ENCODE measurements around the gene FAT2. TPM values are rescaled to one million over a fixed set of nuclear protein-coding genes. Genes with fewer than 3 reads are reported as not detected.

FAT2 gene
- total RNA-seq, 1 experiment from 2014 or later, result 0.48 TPM

DNA sequence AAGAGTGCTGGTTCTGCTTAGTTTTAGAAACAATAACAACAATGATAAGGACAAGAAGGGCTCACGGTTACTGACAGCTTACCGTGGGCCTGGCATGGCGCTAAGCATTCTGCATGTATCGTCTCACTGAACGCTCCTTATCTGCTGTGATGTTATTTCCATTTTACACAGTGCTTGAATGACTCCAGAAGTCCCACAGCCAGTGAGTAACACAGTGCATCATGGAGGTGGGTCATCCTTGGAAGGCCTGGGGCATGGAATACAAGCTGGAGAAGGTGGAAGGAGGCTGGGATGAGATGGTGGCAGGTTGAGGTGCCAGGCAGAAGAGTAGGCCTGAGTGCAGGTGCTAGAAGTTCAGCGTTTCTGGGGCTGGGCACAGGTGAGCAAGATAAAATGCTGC, 36.5 kb upstream of the FAT2 start:
- H3K27me3 ChIP-seq (ENCODE audit: insufficient read depth, low read depth), result 0 out of 2 replicates have a peak, but pooled peaks cover 12% of the 10 kb centered on the region
- H2AFZ ChIP-seq, result no peak overlapping the region
- H4K20me1 ChIP-seq (ENCODE audit: insufficient read depth), result no peaks in the 10 kb centered on the region
- POLR2A ChIA-PET (ENCODE audit: unreplicated experiment), result interaction anchor here (0.9 kb wide), 1 partner anchor 10 kb away, joined by 3 read pairs; no protein-coding TSS in a partner anchor
- no peak for TF ChIP-seq EZH2 (IDR thresholded peaks at IDR 0.05; ENCODE audit: low read depth)
- TF ChIP-seq, protein P1, sequence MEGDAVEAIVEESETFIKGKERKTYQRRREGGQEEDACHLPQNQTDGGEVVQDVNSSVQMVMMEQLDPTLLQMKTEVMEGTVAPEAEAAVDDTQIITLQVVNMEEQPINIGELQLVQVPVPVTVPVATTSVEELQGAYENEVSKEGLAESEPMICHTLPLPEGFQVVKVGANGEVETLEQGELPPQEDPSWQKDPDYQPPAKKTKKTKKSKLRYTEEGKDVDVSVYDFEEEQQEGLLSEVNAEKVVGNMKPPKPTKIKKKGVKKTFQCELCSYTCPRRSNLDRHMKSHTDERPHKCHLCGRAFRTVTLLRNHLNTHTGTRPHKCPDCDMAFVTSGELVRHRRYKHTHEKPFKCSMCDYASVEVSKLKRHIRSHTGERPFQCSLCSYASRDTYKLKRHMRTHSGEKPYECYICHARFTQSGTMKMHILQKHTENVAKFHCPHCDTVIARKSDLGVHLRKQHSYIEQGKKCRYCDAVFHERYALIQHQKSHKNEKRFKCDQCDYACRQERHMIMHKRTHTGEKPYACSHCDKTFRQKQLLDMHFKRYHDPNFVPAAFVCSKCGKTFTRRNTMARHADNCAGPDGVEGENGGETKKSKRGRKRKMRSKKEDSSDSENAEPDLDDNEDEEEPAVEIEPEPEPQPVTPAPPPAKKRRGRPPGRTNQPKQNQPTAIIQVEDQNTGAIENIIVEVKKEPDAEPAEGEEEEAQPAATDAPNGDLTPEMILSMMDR (conservative IDR thresholded peaks at IDR 0.05), result no peak
- no peaks in the 10 kb centered on the region for H3K4me1 ChIP-seq (replicated peaks; ENCODE audit: insufficient read depth)
- H3K4me2 ChIP-seq, result no peak overlapping the region
- intact Hi-C loops (cut with micrococcal nuclease; ENCODE audit: unreplicated experiment), result no loop called here
- no peaks in the 10 kb centered on the region for H3K9me3 ChIP-seq (ENCODE audit: insufficient read depth, low read depth)
- no peaks in the 10 kb centered on the region for H3K36me3 ChIP-seq (ENCODE audit: low read depth)
- no TSS peak for BruUV-seq (replicated peaks)
- H3K79me2 ChIP-seq (ENCODE audit: low read depth), result no peaks in the 10 kb centered on the region
- H3K27ac ChIP-seq, result no peak overlapping the region
- no peaks in the 10 kb centered on the region for H3K9me2 ChIP-seq (ENCODE audit: insufficient read depth)
- no peaks in the 10 kb centered on the region for H3F3A ChIP-seq (ENCODE audit: insufficient read depth, low read depth)
- no peak for DNase-seq
- CTCF ChIA-PET, result no interaction called here
- H3K4me3 ChIP-seq, result no peak overlapping the region

DNA sequence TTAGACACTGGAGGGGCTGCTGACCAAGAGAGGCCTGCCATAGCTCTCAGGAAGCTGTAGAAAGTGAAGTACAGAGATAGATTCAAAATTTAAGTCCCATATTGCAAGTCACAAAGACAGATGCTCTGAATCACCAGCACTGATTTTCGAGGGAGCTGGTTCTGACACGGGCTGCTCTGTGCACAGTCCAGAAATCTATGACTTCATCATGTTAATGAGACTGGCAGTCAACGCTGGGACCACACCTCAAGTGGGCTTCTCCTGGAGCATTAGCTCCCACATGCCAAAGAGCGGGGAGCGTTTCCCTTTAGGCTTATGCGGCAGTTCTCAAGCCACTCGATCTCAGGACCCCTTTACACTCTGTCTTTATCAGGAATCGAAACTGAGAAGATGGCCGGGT, 34.2 kb upstream of the FAT2 start:
- Histone ChIP-seq H4K20me1 (ENCODE audit: insufficient read depth) (no peaks in the 10 kb centered on the region), H3K79me2 (ENCODE audit: low read depth) (no peaks in the 10 kb centered on the region), H3K36me3 (ENCODE audit: low read depth) (no peaks in the 10 kb centered on the region), H3K4me1 (replicated peaks; ENCODE audit: insufficient read depth) (peaks cover 11% of the 10 kb centered on the region), H3K4me2 (no peak overlapping the region), H2AFZ (no peak overlapping the region), H3K9me3 (ENCODE audit: insufficient read depth, low read depth) (no peaks in the 10 kb centered on the region), H3K27me3 (ENCODE audit: insufficient read depth, low read depth) (peaks cover 26% of the 10 kb centered on the region; the same call in 1 of the 2 replicates), H3F3A (ENCODE audit: insufficient read depth, low read depth) (peaks cover 3% of the 10 kb centered on the region; the same call in 1 of the 2 replicates), H3K27ac (no peak overlapping the region), H3K9me2 (ENCODE audit: insufficient read depth) (no peaks in the 10 kb centered on the region), H3K4me3 (no peak overlapping the region)
- intact Hi-C loops (cut with micrococcal nuclease; ENCODE audit: unreplicated experiment), result no loop called here
- ChIA-PET POLR2A (ENCODE audit: unreplicated experiment) (no interaction called here), CTCF (no interaction called here)
- no peak for DNase-seq
- no TSS peak for BruUV-seq (replicated peaks)
- no peak for TF ChIP-seq EZH2 (IDR thresholded peaks at IDR 0.05; ENCODE audit: low read depth)
- TF ChIP-seq, protein P1 (conservative IDR thresholded peaks at IDR 0.05), result no peak

DNA sequence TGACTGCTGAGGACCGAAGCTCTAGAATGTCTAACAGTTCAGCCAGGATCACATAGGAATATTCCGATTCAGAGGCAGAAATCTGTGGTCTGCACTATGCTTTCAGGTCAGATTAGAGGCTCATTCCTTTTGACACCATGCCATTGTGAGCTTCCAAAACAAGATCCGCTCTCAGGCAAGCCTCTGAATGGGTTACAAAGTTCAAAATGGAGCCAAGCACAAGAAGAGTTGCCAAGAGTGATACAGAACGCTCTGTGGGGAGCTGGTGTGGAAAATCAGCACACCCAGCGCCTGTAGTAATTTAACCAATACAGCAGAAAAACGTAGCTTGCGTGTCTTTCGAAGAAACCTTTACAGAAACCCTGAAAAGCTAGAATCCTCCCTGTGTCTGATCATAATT, 33.3 kb upstream of the FAT2 start:
- no TSS peak for BruUV-seq (replicated peaks)
- no peak overlapping the region for H3K4me2 ChIP-seq
- peaks cover 19% of the 10 kb centered on the region for H3K4me1 ChIP-seq (replicated peaks; ENCODE audit: insufficient read depth)
- intact Hi-C loops (cut with micrococcal nuclease; ENCODE audit: unreplicated experiment), result no loop called here
- H3K9me3 ChIP-seq (ENCODE audit: insufficient read depth, low read depth), result no peaks in the 10 kb centered on the region
- no peak overlapping the region for H3K4me3 ChIP-seq
- no peaks in the 10 kb centered on the region for H3K79me2 ChIP-seq (ENCODE audit: low read depth)
- H3F3A ChIP-seq (ENCODE audit: insufficient read depth, low read depth), result peaks cover 7% of the 10 kb centered on the region; the same call in 1 of the 2 replicates
- TF ChIP-seq EZH2 (IDR thresholded peaks at IDR 0.05; ENCODE audit: low read depth), result no peak
- TF ChIP-seq, protein P1 (conservative IDR thresholded peaks at IDR 0.05), result no peak
- ChIA-PET POLR2A (ENCODE audit: unreplicated experiment) (no interaction called here), CTCF (interaction anchor here (0.7 kb wide), 1 partner anchor 28 kb away, joined by 3 read pairs; no protein-coding TSS in a partner anchor)
- no peaks in the 10 kb centered on the region for H3K9me2 ChIP-seq (ENCODE audit: insufficient read depth)
- no peaks in the 10 kb centered on the region for H4K20me1 ChIP-seq (ENCODE audit: insufficient read depth)
- DNase-seq, result no peak
- no peak overlapping the region for H2AFZ ChIP-seq
- no peaks in the 10 kb centered on the region for H3K36me3 ChIP-seq (ENCODE audit: low read depth)
- H3K27me3 ChIP-seq (ENCODE audit: insufficient read depth, low read depth), result peaks cover 26% of the 10 kb centered on the region; the same call in 1 of the 2 replicates
- no peak overlapping the region for H3K27ac ChIP-seq

All from PC-9 (cell line).